Superior temporal gyrus (tissue), 1 donor: Measurements from ENCODE around the gene CLCF1.

Source experiments
- DNase-seq: peaks from one replicate; pipeline ENCODE4 v3.0.0-alpha.2; 2016; ENCODE audit errors: extremely low spot score

The CLCF1 gene

GRCh38 chr11:67374571-67375281 lies 1.3 kb upstream of the CLCF1 start:
- no peak for DNase-seq

GRCh38 chr11:67373648-67374570 lies 511 bp upstream of the CLCF1 start:
- DNase-seq, result no peak

- DNase-seq, result no peak
Observed at GRCh38 chr11:67372321-67372992, 941 bp downstream of the CLCF1 start.

DNA sequence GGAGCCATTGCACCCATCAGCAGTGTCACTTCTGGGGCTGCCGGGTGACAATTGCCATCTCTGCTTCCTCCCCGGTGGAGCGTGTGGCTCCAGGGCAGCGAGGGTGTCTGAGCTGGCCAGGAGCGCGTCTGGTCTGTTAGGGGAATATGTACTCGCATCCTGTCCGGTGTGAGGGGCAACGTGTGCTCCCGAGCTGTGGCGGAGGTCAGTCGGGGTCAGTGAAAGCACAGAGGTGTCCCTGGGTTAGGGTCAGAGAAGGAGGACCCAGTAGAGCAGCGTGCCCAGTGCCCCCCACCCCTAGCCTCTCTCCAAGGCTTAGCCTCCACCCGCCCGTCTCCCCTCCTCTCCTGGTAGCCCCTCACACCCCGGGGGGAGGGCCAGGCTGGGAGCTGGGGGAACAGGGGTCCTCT lies 1.5 kb downstream of the CLCF1 start:
- no peak for DNase-seq

- DNase-seq, result no peak
Observed at GRCh38 chr11:67371189-67371910, 2.0 kb downstream of the CLCF1 start.

DNA sequence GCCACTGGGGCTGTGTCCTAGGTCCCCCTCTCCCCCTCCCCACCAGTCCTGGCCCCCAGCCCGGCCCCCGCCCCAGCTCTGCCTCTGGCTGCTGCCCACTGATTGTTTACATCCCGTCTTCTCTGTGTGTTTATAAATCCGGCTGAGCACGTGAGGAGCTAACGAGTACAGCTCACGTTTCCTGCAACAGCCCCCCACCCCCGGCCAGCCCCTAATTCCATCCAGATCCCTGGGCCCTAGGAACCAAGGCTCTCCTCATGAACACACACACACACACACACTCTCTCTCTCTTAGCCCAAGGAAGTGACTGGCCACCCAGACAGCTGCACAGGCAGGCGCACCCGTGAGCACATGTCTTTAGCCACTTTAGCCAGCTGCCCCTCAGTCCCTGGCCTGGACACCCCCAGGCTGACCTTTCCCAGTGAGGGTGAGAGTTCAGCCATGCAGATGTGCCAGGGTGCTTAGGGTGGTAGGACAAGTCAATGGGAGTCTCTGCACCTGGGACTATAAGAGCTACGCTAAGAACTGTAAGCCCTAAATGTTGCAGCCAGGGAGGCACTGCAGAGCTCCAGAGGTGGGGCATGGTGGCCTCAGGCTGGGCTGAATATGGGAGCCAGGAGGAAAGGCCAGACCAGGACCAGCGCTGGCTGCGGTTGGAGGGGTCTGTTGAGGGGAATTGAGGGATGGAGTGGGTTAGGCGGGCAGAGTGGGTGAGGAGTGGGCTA lies 2.9 kb downstream of the CLCF1 start:
- no peak for DNase-seq

DNA sequence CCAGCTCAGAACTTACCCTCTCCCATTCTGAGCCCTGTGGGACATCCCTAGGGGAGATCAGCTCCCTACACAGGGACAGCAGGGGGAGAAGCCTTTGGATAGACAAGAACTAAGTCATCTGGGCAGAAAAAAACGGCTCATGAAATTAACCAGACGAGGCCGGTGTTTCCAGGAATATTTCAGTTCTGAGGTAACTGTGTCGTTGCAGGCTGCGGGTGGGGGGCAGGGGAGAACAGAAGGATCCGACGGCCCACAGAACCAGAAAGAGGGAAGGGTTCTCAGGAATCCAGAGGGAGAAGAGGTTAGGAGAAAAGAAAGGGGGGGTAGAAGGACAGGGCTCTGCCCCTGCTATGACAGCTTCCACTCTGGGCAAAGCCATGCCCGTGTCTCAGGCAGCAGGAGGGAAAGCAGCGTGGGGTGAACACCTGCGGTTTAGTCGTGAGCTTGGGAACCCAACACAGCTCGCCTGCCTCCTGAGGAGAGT lies 3.6 kb downstream of the CLCF1 start:
- DNase-seq, result no peak

- no peak for DNase-seq
Observed at GRCh38 chr11:67369275-67369674, 4.1 kb downstream of the CLCF1 start.

DNA sequence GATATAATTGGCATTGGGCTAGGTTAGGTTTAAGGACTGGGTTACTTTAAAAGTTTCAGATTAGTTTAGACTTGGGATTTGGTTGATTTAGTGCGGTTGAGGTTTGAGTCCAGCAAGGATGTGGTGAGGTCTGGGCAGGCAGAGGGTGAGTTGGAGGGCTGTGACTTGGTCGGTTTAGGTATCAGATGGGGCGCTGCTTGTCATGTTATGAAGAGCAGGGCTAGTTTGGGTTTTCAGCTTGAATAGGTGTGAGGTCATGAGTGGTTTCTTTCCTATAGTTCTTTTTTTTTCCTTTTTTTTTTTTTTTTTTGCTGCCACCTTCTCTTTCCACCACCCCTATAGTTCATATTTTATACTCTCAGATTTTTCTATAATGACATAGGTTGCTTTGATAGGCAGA lies 4.8 kb downstream of the CLCF1 start:
- no peak for DNase-seq

- no peak for DNase-seq
Observed at GRCh38 chr11:67367761-67368227, 5.6 kb downstream of the CLCF1 start.

DNA sequence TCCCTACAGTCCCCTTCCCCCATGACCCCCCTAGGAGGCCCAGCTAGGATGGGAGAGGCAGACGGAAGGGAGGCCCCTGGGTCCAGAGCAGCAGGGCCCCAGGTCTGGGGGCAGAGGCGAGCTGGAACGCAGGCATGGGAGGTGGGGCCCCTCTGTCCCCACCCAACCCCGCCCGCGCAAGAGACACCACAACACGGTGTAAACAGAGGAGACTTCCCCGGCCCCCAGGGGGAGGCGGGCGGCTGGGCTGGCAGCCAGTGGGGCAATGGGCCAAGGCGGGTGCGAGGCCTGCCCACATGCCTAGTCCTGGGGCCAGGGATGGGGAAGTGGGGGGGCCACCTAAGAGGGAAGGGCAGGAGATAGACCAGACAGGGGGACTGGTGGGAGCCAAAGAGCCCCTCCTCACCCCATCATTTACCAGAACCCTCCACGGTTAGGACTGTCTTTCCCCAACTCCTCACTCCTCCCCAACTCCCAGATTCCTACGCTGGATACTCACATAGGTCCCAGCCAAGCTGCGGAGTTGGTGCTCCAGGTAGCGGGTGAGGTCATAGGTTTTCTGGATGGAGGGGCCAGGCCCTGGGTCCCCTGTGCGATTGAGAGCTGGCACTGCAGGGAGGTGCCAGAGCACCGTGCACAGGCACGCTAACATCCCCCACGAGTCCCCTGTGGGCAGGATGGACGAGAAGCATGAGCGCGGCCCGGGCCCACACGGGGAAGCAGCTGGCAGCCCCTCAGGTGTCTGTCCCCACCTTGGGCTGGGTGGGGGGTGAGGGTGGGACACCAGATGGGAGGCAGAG lies 6.2 kb downstream of the CLCF1 start:
- no peak for DNase-seq

GRCh38 chr11:67366546-67366945 lies 6.9 kb downstream of the CLCF1 start:
- no peak for DNase-seq

GRCh38 chr11:67365736-67366444 lies 7.5 kb downstream of the CLCF1 start:
- DNase-seq, result peak; percentile 39

DNA sequence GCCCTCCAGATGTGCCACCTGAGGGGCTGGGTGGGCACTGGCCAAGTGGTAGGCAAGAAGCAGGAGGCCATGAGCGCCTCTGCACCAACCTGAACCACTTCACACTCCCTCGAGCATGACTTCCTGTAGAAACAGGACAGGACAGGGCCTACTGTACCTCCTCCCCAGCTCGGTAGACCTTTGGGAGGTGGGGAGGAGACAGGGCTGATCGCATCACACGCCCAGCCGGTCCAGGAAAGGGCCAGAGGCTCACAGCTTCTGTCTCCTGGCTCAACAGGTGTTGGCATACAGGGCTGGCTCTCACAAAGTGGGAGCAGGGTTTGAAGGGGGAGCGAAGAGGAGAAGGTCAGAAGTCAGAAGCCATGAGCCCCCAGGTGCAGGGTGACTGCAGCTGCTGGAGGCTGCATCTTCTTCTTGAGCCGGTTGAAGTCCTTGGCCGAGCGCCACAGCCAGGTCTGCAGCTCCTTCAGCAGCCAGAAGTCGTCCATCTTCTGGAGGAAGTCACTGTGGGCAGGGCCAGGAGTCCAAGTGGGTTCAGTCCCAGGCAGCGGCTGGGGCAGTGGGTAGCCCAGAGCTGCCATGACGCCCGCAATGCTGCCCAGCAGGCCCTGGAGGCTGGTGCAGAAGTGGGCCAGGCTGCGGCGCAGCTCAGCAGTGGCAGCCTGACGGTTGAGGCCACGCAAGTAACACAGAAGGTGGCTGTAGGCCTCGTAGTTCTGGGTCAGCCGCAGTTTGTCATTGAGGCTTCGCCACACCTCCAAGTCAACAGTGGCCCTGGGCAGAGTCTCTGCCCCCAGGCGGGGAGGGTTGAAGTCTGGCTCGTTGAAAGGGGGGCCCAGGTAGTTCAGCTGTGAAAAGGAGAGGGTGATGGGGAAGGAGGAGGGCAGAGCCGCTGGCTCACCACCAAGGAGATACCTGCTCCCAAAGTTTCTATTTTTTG lies 8.3 kb downstream of the CLCF1 start:
- no peak for DNase-seq

DNA sequence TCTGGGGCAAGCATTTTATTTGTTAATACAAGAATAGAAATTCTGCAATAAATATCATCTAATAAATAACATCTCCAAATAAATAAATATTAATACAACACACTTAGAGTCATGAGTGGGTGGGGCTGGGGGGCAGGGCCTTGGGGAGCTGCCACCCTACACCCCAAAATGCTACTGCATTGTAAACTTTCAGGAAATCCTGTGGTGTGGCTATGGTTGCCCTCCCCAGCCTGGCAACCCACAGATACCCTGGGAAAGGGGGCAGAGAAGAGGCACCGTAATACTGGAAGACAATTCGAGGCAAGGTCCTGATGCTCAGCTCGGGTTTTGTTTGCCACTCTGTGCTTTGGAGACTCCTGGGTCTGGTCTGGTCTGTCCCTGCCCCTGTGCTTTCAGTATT lies 9.2 kb downstream of the CLCF1 start:
- DNase-seq, result no peak

- no peak for DNase-seq
Observed at GRCh38 chr11:67357831-67358670, 15.3 kb downstream of the CLCF1 start.

DNA sequence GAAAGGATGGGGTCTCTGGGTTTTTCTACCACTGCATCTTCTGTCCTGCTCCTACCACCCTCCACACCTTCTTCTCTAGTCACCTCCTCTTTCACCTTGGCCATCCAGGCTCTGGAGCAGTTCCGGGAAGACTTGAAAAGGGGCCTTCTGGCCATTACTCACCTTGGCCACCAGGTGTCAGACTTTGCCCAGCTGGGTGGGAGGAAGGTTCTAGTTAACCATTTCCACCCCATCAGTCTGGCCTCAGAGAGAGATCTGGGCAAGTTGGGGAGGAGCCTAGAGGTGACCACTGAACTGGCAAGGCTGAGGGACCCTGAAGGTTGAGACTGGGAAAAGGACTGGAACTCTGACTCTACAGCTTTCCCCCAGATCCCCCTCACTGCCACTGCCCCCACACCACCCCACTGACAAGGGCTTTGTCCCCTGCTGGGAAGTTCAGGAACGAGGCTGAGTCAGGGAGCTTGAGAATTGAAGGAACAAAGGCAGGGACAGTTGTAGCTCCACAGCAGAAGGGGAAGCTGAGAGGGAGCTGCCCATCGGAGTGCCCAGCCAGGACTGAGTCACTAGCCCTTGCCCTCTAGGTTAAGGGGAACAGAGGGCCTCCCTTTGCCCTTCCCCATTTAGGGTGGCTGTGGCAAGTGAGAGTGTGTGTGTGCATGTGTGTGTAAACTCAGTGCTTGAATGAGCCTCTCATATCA lies 16.4 kb downstream of the CLCF1 start:
- DNase-seq, result peak; percentile 75
